ENCODE measurements around the gene LIN52.

The LIN52 gene

GRCh38 chr14:74194506-74195274 lies 109.9 kb downstream of the LIN52 start:
- no peak for DNase-seq (ENCODE audit: low read depth)

DNA sequence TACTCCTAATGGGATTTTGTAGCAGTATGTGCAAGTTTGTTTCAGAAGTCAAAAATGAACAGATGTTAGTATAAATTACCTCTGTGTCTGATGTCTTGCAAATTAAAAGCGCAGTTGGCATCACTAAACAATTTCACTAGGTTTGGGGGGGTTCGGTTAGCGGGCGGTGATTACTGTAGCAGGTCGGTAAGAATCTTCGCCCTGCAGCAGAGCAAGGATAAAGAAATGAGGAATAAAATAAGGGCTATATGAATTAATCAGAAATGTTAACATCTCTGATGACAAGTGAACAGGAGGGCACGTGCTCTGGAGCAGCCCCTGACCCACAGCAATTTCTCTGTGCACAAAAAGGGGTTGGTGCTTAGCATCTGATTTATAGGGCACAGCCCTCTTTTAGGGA lies 110.9 kb downstream of the LIN52 start:
- no peak for DNase-seq (ENCODE audit: low read depth)

GRCh38 chr14:74198441-74199234 lies 113.9 kb downstream of the LIN52 start:
- DNase-seq (ENCODE audit: low read depth) = no peak

DNA sequence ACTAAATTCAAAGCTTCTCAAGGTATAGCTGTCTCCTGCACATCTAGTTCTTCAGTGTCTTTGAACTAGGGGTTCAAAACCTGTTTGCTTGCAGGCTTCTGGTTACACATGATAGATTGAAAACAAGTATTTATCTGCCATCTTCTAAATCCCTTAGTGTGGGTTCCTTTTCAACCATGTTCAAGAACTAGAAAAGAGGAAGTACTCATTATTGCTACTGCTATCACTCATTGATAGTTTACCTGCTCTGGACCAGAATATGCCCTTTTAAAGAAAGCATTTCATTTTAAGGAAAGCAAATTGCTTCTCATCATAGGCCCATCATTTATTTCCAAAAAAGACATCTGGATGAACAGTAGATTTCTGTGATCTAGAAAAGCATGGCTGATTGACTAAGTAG lies 117.4 kb downstream of the LIN52 start:
- no peak for DNase-seq (ENCODE audit: low read depth)

DNA sequence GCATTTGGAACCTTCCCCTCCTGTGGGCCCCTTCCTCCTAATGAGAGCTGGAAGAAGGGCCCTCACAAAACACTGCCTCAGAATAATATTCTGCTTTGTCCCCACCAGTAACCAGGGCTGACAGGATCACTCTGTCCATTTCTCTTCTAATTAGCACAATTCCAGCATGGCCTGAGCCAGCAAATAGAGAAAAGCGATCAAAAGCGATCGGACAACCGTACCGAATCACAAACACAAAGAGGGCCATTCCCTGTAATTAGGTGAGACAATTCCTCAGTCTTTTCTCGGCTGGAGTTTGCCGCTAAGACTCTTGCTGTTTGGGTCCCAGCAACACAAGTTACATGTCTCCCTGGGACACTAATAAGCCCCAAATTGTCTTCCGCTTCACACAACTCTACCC lies 118.9 kb downstream of the LIN52 start:
- no peak for DNase-seq (ENCODE audit: low read depth)

- DNase-seq (ENCODE audit: low read depth) = no peak
These were observed 119.7 kb downstream of the LIN52 start for GRCh38 chr14:74204491-74204890.

DNA sequence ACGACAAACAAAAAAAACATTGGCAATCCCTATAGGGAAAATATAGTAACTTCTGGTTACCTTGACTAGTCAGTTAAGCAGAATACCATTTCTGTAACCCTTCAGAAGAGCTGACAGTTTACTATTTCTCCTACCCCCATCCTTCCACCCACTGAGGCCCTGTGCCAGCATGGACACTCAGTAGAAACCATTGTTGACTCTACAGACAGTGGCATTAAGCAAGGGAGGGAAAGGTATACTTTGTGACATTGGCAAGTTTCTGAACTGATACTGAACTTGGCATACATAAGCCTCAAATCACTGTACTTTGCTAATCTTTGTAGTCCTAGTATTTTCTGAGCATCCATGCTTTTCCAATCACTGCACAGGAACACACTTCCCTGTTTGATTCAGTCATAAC lies 121.1 kb downstream of the LIN52 start:
- no peak for DNase-seq (ENCODE audit: low read depth)

- no peak for DNase-seq (ENCODE audit: low read depth)
These were observed 123.2 kb downstream of the LIN52 start for GRCh38 chr14:74207943-74208342.

GRCh38 chr14:74208642-74209041 lies 123.9 kb downstream of the LIN52 start:
- DNase-seq (ENCODE audit: low read depth) = no peak

GRCh38 chr14:74211945-74212580 lies 127.3 kb downstream of the LIN52 start:
- no peak for DNase-seq (ENCODE audit: low read depth)

DNA sequence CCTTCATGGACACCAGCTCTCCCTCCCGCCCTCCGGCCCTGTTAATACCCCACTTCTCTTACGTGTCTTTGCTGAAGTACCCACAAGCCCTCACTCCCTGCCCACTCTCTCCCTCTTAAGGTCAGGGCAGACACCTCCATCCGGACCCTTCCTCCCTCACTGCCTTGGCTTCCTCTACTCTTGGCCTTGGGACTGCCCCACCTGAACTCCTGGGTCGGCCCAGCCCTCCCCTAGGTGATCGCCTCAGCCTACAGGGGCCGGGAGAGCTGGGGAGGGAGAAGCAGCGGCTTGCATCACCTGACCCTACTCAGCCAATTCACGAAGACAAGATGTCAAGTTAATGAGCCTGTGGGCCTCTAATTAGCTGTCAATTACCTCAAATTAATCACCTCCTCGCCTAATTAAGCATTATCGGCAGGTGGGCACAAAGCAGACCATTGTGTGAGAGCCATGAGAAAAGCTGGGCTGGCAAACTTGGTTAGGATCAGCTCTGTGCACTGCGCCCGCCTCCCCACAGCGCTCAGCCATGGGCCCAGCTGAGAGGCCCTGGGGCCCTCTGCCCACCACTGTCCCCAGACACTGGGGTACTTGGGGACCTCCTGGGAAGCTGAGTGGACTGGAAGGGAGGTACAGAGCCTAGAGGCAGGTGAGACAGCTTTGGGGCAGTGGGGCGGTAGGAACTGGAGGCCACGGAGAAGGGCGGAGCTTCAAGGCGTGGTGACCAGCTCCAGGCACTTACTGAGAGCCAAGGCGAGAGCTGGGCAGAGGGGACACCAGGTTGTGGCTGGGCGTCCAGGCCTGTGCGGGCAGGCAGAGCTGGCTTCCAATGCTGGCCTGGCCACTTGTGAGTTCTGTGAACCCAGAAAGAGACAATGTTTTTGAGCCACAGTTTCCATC lies 129.4 kb downstream of the LIN52 start:
- DNase-seq (ENCODE audit: low read depth) = no peak

DNA sequence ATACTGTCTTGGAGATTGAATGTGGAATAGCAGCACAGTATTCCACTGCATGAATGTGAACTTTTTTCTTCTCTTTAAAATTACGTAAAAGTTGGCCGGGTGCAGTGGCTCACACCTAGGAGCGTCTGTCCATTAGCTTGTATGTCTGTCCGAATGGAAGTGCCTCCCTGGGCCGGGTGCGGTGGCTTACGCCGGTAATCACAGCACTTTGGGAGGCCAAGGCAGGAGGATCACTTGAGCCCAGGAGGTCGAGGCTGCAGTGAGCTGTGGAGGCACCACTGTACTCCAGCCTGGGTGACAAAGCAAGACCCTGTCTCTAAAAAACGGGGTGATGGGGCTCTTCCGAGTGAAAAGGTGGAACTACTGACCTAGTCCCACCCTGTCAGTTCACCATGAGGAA lies 131.9 kb downstream of the LIN52 start:
- DNase-seq (ENCODE audit: low read depth) = no peak

DNA sequence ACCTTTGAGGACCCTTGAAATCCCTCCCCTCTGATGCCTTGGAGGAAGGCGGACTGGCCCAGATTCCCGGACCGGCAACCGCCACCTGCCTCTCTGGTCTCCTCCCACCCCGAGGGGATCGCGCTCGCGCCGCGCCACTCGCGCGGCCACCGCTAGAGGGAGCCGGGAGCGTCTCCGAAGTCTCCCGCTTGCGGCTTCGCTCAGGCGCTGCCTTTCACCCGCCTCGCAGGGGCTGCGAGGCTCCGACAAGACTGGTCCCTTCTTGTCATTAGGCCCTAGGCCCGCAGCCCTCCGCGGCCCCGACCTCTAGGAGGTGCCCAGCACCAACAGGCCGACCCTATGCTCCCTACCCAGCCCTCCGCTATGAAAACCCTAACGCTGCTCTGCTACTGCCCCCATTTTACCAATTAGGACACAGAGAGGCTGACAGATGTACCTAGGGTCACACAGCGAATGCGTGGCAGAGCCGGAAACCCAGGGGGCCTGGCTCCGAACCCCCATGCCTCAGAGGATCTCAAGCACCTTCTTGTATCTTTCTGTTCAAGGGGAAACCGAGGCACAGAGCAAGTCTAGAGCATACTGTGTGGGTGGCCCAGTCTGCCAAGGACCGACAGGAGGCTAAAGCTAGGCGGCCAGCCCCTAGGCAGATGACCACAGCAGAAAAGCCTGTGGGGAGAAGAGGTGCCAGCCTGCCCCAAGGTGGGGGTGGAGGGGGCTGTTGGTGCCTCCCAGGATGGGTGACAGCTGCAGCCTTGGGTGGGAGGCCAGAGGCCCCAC lies 133.1 kb downstream of the LIN52 start:
- DNase-seq (ENCODE audit: low read depth) = peak; percentile 60

GRCh38 chr14:74218462-74218861 lies 133.7 kb downstream of the LIN52 start:
- DNase-seq (ENCODE audit: low read depth) = no peak

GRCh38 chr14:74219277-74220205 lies 134.8 kb downstream of the LIN52 start:
- no peak for DNase-seq (ENCODE audit: low read depth)

- DNase-seq (ENCODE audit: low read depth) = no peak
These were observed 136.2 kb downstream of the LIN52 start for GRCh38 chr14:74220991-74221390.

- no peak for DNase-seq (ENCODE audit: low read depth)
These were observed 137.0 kb downstream of the LIN52 start for GRCh38 chr14:74221741-74222140.

GRCh38 chr14:74223016-74223415 lies 138.3 kb downstream of the LIN52 start:
- DNase-seq (ENCODE audit: low read depth) = no peak

DNA sequence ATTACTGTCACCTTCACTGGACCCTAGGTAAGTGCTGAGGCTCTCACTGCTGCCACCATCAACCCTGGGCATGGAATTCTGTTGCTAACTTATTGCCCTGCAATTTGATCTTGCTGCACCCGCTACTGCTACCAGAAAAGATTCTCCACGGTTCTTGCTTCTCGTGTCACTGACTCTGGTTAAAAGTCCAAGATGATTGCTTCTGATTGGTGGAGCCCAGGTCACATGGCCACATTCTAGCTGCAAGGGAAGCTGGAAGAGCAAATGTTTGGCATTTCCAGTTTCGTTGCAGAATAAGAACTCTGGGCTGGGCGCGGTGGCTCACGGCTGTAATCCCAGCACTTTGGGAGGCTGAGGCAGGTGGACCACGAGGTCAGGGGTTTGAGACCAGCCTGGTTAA lies 147.0 kb downstream of the LIN52 start:
- DNase-seq (ENCODE audit: low read depth) = no peak

GRCh38 chr14:74235017-74235416 lies 150.3 kb downstream of the LIN52 start:
- DNase-seq (ENCODE audit: low read depth) = no peak
